Naive thymus-derived CD4-positive, alpha-beta T cell (primary cell): Measurements from ENCODE around the gene DLST. TPM values are rescaled to one million over a fixed set of nuclear protein-coding genes. Genes with fewer than 3 reads are reported as not detected.

Source experiments
- ATAC-seq: fragments of 150-1000 bp; cut with Tn5 transposase; 2 replicates; pipeline ENCODE4 v1.10.0; 2021; ENCODE audit warnings: mild to moderate bottlenecking, moderate library complexity
- CTCF ChIA-PET: fragments of 350-600 bp; sonication (Branson Sonifier 250); formaldehyde crosslinking; loops from one replicate; lab custom pipeline; 2021; ENCODE audit warnings: antibody characterized with exemption; lab: Charles Lee
- POLR2A ChIA-PET: fragments of 350-600 bp; sonication (Branson Sonifier 250); formaldehyde crosslinking; loops from one replicate; lab custom pipeline; 2021; ENCODE audit warnings: antibody characterized with exemption, inconsistent platforms; lab: Charles Lee
- DNase-seq, 9 donors: peaks; one replicate each; pipeline versions ENCODE4 v3.0.0 to v3.0.0-alpha.2; 2020 to 2022; ENCODE audit warnings: mixed read lengths in 1 of 9
- H3K27ac ChIP-seq: one replicate; pipeline ENCODE4 v1.7.0; 2013; ENCODE audit warnings: mild to moderate bottlenecking, low read depth, low read length, moderate library complexity
- H3K27me3 ChIP-seq, 2 donors: one replicate each; pipeline ENCODE4 v1.7.0; 2013; ENCODE audit warnings: low read length in 2 of 2, mild to moderate bottlenecking in 2 of 2, moderate library complexity in 2 of 2; ENCODE audit not compliant: control insufficient read depth in 2 of 2, insufficient read depth in 2 of 2
- H3K36me3 ChIP-seq, 3 experiments: 1 replicate in 2 of 3; 2 replicates in 1 of 3; pipeline ENCODE4 v1.7.0; 2013; ENCODE audit warnings: low read length in 3 of 3, mild to moderate bottlenecking in 3 of 3, moderate library complexity in 1 of 3; ENCODE audit not compliant: insufficient read depth in 3 of 3, control insufficient read depth in 2 of 3
- H3K4me1 ChIP-seq, 2 donors: one replicate each; pipeline ENCODE4 v1.7.0; 2013; ENCODE audit warnings: low read length in 2 of 2, mild to moderate bottlenecking in 2 of 2, moderate library complexity in 1 of 2; ENCODE audit not compliant: control insufficient read depth in 2 of 2, insufficient read depth in 2 of 2
- H3K4me3 ChIP-seq: 2 replicates; pipeline ENCODE4 v1.7.0; 2013; ENCODE audit warnings: mild to moderate bottlenecking, low read length
- H3K9me3 ChIP-seq, 3 experiments: 1 replicate in 2 of 3; 2 replicates in 1 of 3; pipeline ENCODE4 v1.7.0; 2013; ENCODE audit warnings: low read length in 3 of 3; ENCODE audit not compliant: control insufficient read depth in 2 of 3
- H3K27ac Mint-ChIP-seq, 9 donors: one replicate each; pipeline ENCODE4 v1.8.0; 2020 to 2022; ENCODE audit warnings: mixed read lengths in 9 of 9, mild to moderate bottlenecking in 8 of 9, moderate library complexity in 5 of 9, inconsistent platforms in 2 of 9
- H3K27me3 Mint-ChIP-seq, 5 donors: one replicate each; pipeline ENCODE4 v1.8.0; 2021 to 2022; ENCODE audit warnings: mixed read lengths in 5 of 5, mild to moderate bottlenecking in 1 of 5
- H3K36me3 Mint-ChIP-seq, 5 donors: one replicate each; pipeline ENCODE4 v1.8.0; 2020 to 2022; ENCODE audit warnings: mixed read lengths in 5 of 5, mild to moderate bottlenecking in 3 of 5, inconsistent platforms in 1 of 5
- H3K4me1 Mint-ChIP-seq, 7 donors: one replicate each; pipeline ENCODE4 v1.8.0; 2020 to 2022; ENCODE audit warnings: mixed read lengths in 7 of 7, mild to moderate bottlenecking in 3 of 7, inconsistent platforms in 1 of 7
- H3K4me3 Mint-ChIP-seq, 10 donors: one replicate each; pipeline ENCODE4 v1.8.0; 2020 to 2022; ENCODE audit warnings: mild to moderate bottlenecking in 10 of 10, mixed read lengths in 10 of 10, moderate library complexity in 6 of 10, inconsistent platforms in 2 of 10
- H3K9me3 Mint-ChIP-seq, 11 donors: one replicate each; pipeline ENCODE4 v1.8.0; 2020 to 2022; ENCODE audit warnings: mixed read lengths in 11 of 11, mild to moderate bottlenecking in 4 of 11, inconsistent platforms in 1 of 11, moderate library complexity in 1 of 11
- intact Hi-C, 2 donors: fragments of 100-400 bp; cut with micrococcal nuclease; formaldehyde crosslinking; loops; one replicate each; pipeline ENCODE4 v1.15.1; 2023
- polyA plus RNA-seq, 2 donors: library from polyadenylated mRNA; unstranded; fragments of 300-500 nt; fragmentation: Illumina TruSeq; gene quantifications; one replicate each; pipeline ENCODE4 v1.2.3, GENCODE V29; 2021
- total RNA-seq, 6 experiments: library from RNA in 5 of 6; stranded (reverse) in 5 of 6; gene quantifications; 1 replicate in 5 of 6; 2 replicates in 1 of 6; pipeline ENCODE4 v1.2.3 and lab custom pipeline; 2021 to 2026

Gene DLST
- total and polyA plus RNA-seq, 7 experiments from 2014 or later, result 8.9 to 132 (median 96.0) TPM

- ATAC-seq (no peak), DNase-seq (no peak)
- no peak overlapping the region for H3K27ac Mint-ChIP-seq
- Histone ChIP-seq H3K9me3 (no peaks in the 10 kb centered on the region), H3K36me3 (no peaks in the 10 kb centered on the region), H3K4me3 (no peak overlapping the region), H3K4me1 (peaks cover 22 to 25% of the 10 kb centered on the region in 2 donors), H3K27me3 (no peaks in the 10 kb centered on the region), H3K27ac (no peak overlapping the region)
- ChIA-PET POLR2A (interaction anchor here (0.6 to 4.0 kb wide), 4 partner anchors 8 to 215 kb away, joined by 3 to 30 read pairs (median 3); partner anchors contain the start of gene DLST), CTCF (interaction anchor here (1.3 to 4.5 kb wide), 2 partner anchors 10 to 33 kb away, joined by 5 to 35 read pairs; no protein-coding TSS in a partner anchor)
- intact Hi-C loops, result no loop called here
- H3K4me3 Mint-ChIP-seq, result no peak overlapping the region
- no peaks in the 10 kb centered on the region for H3K36me3 Mint-ChIP-seq
- H3K27me3 Mint-ChIP-seq, result peaks cover 0 to 2% (median 0%) of the 10 kb centered on the region in 5 donors
- H3K4me1 Mint-ChIP-seq, result peaks cover 25 to 41% (median 34%) of the 10 kb centered on the region in 7 donors
- no peaks in the 10 kb centered on the region for H3K9me3 Mint-ChIP-seq
Observed at GRCh38 chr14:74871819-74872218, 9.9 kb upstream of the DLST start.

GRCh38 chr14:74875204-74875603 lies 6.5 kb upstream of the DLST start:
- no peak for ATAC-seq
- Mint-ChIP-seq H3K27ac (peak overlapping the region in 4 of 9 donors; percentile 20 to 82 (median 55)), H3K9me3 (no peaks in the 10 kb centered on the region), H3K36me3 (no peaks in the 10 kb centered on the region), H3K27me3 (peaks cover 0 to 2% (median 0%) of the 10 kb centered on the region in 5 donors), H3K4me1 (peaks cover 21 to 43% (median 36%) of the 10 kb centered on the region in 7 donors), H3K4me3 (peak overlapping the region in 5 of 10 donors; percentile 7 to 64 (median 61))
- Histone ChIP-seq H3K4me1 (peaks cover 13% of the 10 kb centered on the region in 2 donors), H3K27me3 (no peaks in the 10 kb centered on the region), H3K9me3 (no peaks in the 10 kb centered on the region), H3K36me3 (no peaks in the 10 kb centered on the region), H3K27ac (no peak overlapping the region), H3K4me3 (no peak overlapping the region)
- no peak for DNase-seq
- POLR2A ChIA-PET, result interaction anchor here (1.1 to 1.3 kb wide), 2 partner anchors 8 to 19 kb away, joined by 3 to 5 read pairs; no protein-coding TSS in a partner anchor
- CTCF ChIA-PET, result interaction anchor here (1.0 to 7.5 kb wide), 4 partner anchors 14 to 32 kb away, joined by 3 to 68 read pairs (median 5); no protein-coding TSS in a partner anchor
- intact Hi-C loops, result no loop called here

DNA sequence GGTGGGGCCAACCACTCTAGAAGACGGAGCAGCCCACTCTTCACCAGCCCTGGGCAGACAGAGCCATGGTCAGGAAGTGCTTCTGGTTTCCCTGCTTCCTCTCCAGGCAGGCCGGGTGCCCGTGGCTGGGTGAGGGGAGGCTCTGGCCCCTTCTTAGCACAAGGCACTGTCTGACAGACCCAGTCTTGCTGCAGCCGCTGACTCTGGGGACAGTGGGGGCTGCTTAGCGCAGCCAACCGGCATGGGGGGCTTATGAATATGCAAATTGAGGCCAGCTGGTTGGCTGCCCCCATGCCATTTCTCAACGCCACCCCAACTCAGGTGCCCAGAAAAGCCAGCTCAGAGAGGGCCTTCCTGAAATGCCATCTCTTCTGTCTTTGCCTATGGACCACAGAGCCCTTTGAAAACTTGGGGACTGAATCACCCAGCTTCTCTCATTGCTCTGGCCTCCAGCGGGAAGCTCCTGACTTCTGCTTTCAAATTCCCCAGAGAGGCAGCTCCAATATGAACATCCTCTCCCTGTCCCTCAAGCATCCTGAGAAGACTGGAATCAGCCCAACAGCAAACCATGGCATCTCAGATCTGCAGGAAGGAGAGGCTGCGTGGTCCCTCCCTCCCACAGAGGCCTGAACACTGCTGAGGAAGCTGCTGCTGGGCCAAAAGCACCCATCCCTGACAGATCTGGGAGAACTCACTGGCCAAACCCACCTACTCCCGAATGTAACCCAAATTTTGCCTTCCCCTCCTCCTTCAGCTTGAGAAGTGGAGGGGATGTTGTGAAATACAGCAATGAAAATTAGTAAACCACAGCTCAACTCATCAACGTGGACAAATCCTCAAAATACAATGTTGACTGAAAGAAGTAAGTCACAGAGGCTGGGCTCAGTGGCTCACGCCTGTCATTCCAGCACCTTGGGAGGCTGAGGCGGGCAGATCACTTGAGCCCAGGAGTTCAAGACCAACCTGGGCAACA lies 5.5 kb upstream of the DLST start, which contains the start of gene PROX2:
TSS of gene PROX2 (minus strand) at position 205 of the 973 bp plus-strand sequence. CDS start 12,311 bp downstream, outside the sequence.
- Histone ChIP-seq H3K27ac (no peak within 1 kb of the TSS), H3K36me3 (no peaks in the 10 kb centered on the region), H3K9me3 (no peaks in the 10 kb centered on the region), H3K4me1 (peaks cover 18 to 19% of the 10 kb centered on the region in 2 donors), H3K27me3 (no peaks in the 10 kb centered on the region), H3K4me3 (peak within 1 kb of the TSS; percentile 25)
- DNase-seq (peak in 1 of 9 donors; percentile 9), ATAC-seq (peak; percentile 68)
- Mint-ChIP-seq H3K27ac (peak within 1 kb of the TSS in 8 of 9 donors; percentile 36 to 82 (median 66)), H3K9me3 (no peaks in the 10 kb centered on the region), H3K36me3 (no peaks in the 10 kb centered on the region), H3K4me1 (peaks cover 27 to 53% (median 46%) of the 10 kb centered on the region in 7 donors), H3K4me3 (peak within 1 kb of the TSS; percentile 23 to 72 (median 56)), H3K27me3 (peaks cover 0 to 2% (median 0%) of the 10 kb centered on the region in 5 donors)
- intact Hi-C loops, result no loop called here
- POLR2A ChIA-PET, result interaction anchor here (0.9 to 1.0 kb wide), 4 partner anchors 9 to 127 kb away, joined by 3 to 6 read pairs (median 4); partner anchors contain the start of gene EIF2B2
- CTCF ChIA-PET, result interaction anchor here (0.7 to 7.5 kb wide), 4 partner anchors 10 to 29 kb away, joined by 4 to 68 read pairs (median 5); no protein-coding TSS in a partner anchor

DNA sequence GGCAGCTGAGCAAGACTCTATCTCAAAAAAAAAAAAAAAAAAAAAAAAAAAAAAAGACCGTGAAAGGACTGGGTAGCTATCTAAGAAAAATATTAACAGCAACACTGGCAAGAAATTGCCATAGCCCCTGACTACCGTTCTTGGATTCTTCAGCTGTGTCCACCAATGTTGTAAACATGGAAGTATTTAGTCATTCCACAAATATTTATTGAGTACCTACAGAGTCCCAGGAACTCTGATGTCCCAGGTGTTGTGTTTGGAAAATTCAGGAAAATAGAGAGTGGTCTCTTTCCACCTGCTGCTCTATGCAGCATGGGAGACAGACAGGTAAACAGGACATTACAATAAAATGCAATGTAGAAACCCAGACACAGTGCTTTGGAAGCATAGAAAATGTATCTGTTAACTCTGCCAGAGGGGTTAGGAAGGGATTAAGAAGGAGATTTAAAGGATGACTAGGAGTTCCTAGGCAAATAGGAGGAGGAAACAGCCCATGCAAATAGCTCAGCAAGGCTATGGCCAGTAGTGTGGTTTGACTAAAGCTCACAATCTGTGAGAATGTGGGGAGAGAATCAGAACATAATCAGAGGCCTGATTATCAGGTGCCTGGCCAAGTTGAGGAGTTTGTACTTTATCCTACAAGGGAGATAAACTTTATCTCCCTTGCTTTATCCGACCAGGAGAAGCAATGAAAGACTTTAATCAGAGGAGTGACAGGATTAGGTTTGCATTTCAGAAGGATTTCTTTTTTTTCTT lies 2.1 kb upstream of the DLST start:
- H3K9me3 Mint-ChIP-seq, result no peaks in the 10 kb centered on the region
- peaks cover 0 to 7% (median 4%) of the 10 kb centered on the region in 5 donors for H3K36me3 Mint-ChIP-seq
- Histone ChIP-seq H3K4me1 (peaks cover 38 to 41% of the 10 kb centered on the region in 2 donors), H3K27me3 (no peaks in the 10 kb centered on the region), H3K9me3 (no peaks in the 10 kb centered on the region), H3K36me3 (peaks cover 0 to 9% (median 0%) of the 10 kb centered on the region in 3 experiments), H3K4me3 (no peak overlapping the region), H3K27ac (peak overlapping the region; percentile 30)
- H3K4me1 Mint-ChIP-seq, result peaks cover 45 to 77% (median 67%) of the 10 kb centered on the region in 7 donors
- POLR2A ChIA-PET, result interaction anchor here (1.1 to 6.8 kb wide), 5 partner anchors 8 to 17 kb away, joined by 3 to 52 read pairs (median 20); no protein-coding TSS in a partner anchor
- H3K4me3 Mint-ChIP-seq, result peak overlapping the region in 9 of 10 donors; percentile 15 to 97 (median 55)
- DNase-seq, result no peak
- H3K27ac Mint-ChIP-seq, result peak overlapping the region in 8 of 9 donors; percentile 55 to 99 (median 76)
- CTCF ChIA-PET, result interaction anchor here (0.7 to 9.0 kb wide), 5 partner anchors 10 to 246 kb away, joined by 5 to 68 read pairs (median 7); no protein-coding TSS in a partner anchor
- no peaks in the 10 kb centered on the region for H3K27me3 Mint-ChIP-seq
- no peak for ATAC-seq
- intact Hi-C loops, result loop anchor here (2.0 to 5.0 kb wide), 4 partner anchors 13 to 298 kb away; partner anchors contain the start of genes AREL1 (in 1 of the 2), EIF2B2 (in 1 of the 2), FCF1 (in 1 of the 2) and TMED10 (in 1 of the 2)

GRCh38 chr14:74882103-74882920 lies 596 bp downstream of the DLST start:
- Histone ChIP-seq H3K27me3 (no peaks in the 10 kb centered on the region), H3K27ac (peak overlapping the region; percentile 91), H3K36me3 (peaks cover 0 to 9% (median 0%) of the 10 kb centered on the region in 3 experiments), H3K9me3 (no peaks in the 10 kb centered on the region), H3K4me3 (peak overlapping the region; percentile 77), H3K4me1 (peaks cover 30 to 34% of the 10 kb centered on the region in 2 donors)
- Mint-ChIP-seq H3K27me3 (no peaks in the 10 kb centered on the region), H3K4me3 (peak overlapping the region; percentile 94 to 100 (median 98)), H3K4me1 (peaks cover 48 to 82% (median 71%) of the 10 kb centered on the region in 7 donors), H3K27ac (peak overlapping the region; percentile 96 to 100 (median 99)), H3K36me3 (peaks cover 0 to 14% (median 6%) of the 10 kb centered on the region in 5 donors), H3K9me3 (no peaks in the 10 kb centered on the region)
- intact Hi-C loops, result loop anchor here (1.0 to 5.0 kb wide), 5 partner anchors 21 to 295 kb away; partner anchors contain the start of genes AREL1 (in 1 of the 2), EIF2B2 (in 1 of the 2), FCF1 (in 1 of the 2) and TMED10 (in 1 of the 2)
- DNase-seq (peak in 7 of 9 donors; percentile 64 to 82 (median 73)), ATAC-seq (peak; percentile 72)
- CTCF ChIA-PET, result interaction anchor here (0.7 to 9.0 kb wide), 5 partner anchors 14 to 216 kb away, joined by 3 to 50 read pairs (median 6); no protein-coding TSS in a partner anchor
- POLR2A ChIA-PET, result interaction anchor here (0.8 to 6.8 kb wide), 16 partner anchors 10 to 264 kb away, joined by 3 to 52 read pairs (median 4); partner anchors contain the start of gene RPS6KL1
